GM23338 (cell line): ENCODE measurements around the gene CENPV.

ENCODE experiments used
- CREB1 ChIP-seq: fragments of 250-450 bp; sonication (Bioruptor Pico); IDR thresholded peaks from 2 replicates; pipeline ENCODE4 v1.5.0; 2020; ENCODE audit warnings: low read depth, mild to moderate bottlenecking, moderate library complexity
- EZH2 ChIP-seq: fragments of 200-600 bp; sonication (generic); IDR thresholded peaks from one replicate; pipeline ENCODE4 v1.8.0; 2017; ENCODE audit warnings: antibody characterized with exemption, mild to moderate bottlenecking, low read depth; ENCODE audit not compliant: unreplicated experiment
- EZH2phosphoT487 ChIP-seq: fragments of 200-600 bp; sonication (generic); IDR thresholded peaks from one replicate; pipeline ENCODE4 v1.8.1; 2018; ENCODE audit warnings: antibody characterized with exemption; ENCODE audit not compliant: unreplicated experiment
- JUNB ChIP-seq: IDR thresholded peaks from one replicate; pipeline ENCODE4 v1.6.1; 2016; ENCODE audit warnings: antibody characterized with exemption; ENCODE audit not compliant: unreplicated experiment
- POLR2AphosphoS5 ChIP-seq: IDR thresholded peaks from 2 replicates; pipeline ENCODE4 v1.6.1; 2016; ENCODE audit warnings: antibody characterized with exemption, low read depth
- STAT1 ChIP-seq: IDR thresholded peaks from one replicate; pipeline ENCODE4 v1.6.1; 2016; ENCODE audit warnings: antibody characterized with exemption; ENCODE audit not compliant: unreplicated experiment
- ZNF114 ChIP-seq: fragments of 250-450 bp; sonication (Bioruptor Pico); IDR thresholded peaks from 2 replicates; pipeline ENCODE4 v1.5.0; 2020; ENCODE audit warnings: mild to moderate bottlenecking, moderate library complexity
- ZNF331 ChIP-seq: fragments of 250-450 bp; sonication (Bioruptor Pico); IDR thresholded peaks from 2 replicates; pipeline ENCODE4 v1.5.0; 2020; ENCODE audit warnings: low read depth, mild to moderate bottlenecking, moderate library complexity
- TF ChIP-seq, protein P1 (sequence below), 2 experiments: fragments of 200-600 bp in 1 of 2; sonication (generic) in 1 of 2; conservative IDR thresholded peaks; 2 replicates each; pipeline versions ENCODE4 v1.5.1 to v1.6.1; 2016 to 2017; ENCODE audit warnings: antibody characterized with exemption in 2 of 2, low read depth in 2 of 2, mild to moderate bottlenecking in 2 of 2, moderate library complexity in 1 of 2
- TF ChIP-seq, protein P2 (sequence below): IDR thresholded peaks from one replicate; pipeline ENCODE4 v1.6.1; 2018; ENCODE audit warnings: antibody characterized with exemption; ENCODE audit not compliant: unreplicated experiment
- TF ChIP-seq, protein P3 (sequence below): IDR thresholded peaks from 2 replicates; pipeline ENCODE4 v1.6.1; 2016; ENCODE audit warnings: antibody characterized with exemption
- TF ChIP-seq, protein P4 (sequence below): fragments of 250-450 bp; sonication (Bioruptor Pico); IDR thresholded peaks from 2 replicates; pipeline ENCODE4 v1.5.0; 2020; ENCODE audit warnings: mild to moderate bottlenecking, moderate library complexity

DNA sequence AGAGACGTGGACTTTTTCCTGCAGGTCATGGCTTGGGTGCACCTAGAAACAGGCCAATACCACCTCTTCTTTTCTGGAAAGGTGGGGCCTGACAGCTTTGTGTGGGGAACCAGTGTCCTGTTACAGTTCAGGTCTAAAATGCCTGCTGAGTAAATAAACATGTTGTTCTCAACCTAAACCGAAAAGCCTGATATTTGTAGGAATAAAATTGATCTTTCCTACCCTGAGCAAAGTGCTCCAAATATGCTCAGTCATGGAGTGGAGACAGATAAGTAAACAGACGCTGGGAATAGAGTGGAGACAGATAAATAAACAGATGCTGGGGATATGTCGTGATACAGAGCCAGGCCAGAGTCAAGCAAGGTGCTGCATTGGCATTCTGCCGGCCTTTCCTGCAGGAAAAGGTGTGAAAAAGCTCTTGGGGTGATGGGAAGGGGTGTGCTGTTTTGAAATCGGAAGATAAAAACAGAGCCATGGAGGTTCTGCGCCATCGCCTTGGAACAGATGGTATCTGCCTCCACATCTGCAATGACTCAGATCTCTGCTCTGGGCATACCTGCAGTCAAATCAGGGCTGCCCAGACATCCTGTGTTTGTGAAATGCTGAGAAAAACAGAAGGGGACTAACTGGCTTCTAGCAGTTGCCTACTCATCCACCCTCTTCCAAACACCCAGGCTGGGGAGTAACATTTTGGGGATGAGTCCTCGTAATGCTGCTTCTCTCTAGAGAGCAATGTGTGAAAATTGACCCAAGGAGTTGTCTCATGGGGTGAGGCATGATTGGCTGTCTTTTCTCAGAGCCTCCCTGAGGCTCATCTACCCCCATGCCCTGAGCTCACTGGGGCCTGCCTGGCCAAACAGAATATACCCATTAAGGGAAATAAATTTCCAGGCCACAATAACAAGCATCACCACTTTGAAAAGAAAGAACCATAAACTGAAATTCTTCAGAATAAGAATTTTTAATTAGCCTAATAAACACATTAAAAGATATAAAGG, 45.3 kb upstream of the CENPV start:
- TF ChIP-seq, protein P1, sequence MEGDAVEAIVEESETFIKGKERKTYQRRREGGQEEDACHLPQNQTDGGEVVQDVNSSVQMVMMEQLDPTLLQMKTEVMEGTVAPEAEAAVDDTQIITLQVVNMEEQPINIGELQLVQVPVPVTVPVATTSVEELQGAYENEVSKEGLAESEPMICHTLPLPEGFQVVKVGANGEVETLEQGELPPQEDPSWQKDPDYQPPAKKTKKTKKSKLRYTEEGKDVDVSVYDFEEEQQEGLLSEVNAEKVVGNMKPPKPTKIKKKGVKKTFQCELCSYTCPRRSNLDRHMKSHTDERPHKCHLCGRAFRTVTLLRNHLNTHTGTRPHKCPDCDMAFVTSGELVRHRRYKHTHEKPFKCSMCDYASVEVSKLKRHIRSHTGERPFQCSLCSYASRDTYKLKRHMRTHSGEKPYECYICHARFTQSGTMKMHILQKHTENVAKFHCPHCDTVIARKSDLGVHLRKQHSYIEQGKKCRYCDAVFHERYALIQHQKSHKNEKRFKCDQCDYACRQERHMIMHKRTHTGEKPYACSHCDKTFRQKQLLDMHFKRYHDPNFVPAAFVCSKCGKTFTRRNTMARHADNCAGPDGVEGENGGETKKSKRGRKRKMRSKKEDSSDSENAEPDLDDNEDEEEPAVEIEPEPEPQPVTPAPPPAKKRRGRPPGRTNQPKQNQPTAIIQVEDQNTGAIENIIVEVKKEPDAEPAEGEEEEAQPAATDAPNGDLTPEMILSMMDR (conservative IDR thresholded peaks at IDR 0.05; ENCODE audit: low read depth in 2 of 2), result no peak
- TF ChIP-seq, protein P2, sequence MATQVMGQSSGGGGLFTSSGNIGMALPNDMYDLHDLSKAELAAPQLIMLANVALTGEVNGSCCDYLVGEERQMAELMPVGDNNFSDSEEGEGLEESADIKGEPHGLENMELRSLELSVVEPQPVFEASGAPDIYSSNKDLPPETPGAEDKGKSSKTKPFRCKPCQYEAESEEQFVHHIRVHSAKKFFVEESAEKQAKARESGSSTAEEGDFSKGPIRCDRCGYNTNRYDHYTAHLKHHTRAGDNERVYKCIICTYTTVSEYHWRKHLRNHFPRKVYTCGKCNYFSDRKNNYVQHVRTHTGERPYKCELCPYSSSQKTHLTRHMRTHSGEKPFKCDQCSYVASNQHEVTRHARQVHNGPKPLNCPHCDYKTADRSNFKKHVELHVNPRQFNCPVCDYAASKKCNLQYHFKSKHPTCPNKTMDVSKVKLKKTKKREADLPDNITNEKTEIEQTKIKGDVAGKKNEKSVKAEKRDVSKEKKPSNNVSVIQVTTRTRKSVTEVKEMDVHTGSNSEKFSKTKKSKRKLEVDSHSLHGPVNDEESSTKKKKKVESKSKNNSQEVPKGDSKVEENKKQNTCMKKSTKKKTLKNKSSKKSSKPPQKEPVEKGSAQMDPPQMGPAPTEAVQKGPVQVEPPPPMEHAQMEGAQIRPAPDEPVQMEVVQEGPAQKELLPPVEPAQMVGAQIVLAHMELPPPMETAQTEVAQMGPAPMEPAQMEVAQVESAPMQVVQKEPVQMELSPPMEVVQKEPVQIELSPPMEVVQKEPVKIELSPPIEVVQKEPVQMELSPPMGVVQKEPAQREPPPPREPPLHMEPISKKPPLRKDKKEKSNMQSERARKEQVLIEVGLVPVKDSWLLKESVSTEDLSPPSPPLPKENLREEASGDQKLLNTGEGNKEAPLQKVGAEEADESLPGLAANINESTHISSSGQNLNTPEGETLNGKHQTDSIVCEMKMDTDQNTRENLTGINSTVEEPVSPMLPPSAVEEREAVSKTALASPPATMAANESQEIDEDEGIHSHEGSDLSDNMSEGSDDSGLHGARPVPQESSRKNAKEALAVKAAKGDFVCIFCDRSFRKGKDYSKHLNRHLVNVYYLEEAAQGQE, result no peak
- TF ChIP-seq POLR2AphosphoS5 (no peak), CREB1 (CRISPR knock-in tag) (no peak), JUNB (no peak), ZNF114 (CRISPR knock-in tag) (no peak), ZNF331 (no peak), EZH2 (no peak), EZH2phosphoT487 (no peak), STAT1 (no peak)
- TF ChIP-seq, protein P3, sequence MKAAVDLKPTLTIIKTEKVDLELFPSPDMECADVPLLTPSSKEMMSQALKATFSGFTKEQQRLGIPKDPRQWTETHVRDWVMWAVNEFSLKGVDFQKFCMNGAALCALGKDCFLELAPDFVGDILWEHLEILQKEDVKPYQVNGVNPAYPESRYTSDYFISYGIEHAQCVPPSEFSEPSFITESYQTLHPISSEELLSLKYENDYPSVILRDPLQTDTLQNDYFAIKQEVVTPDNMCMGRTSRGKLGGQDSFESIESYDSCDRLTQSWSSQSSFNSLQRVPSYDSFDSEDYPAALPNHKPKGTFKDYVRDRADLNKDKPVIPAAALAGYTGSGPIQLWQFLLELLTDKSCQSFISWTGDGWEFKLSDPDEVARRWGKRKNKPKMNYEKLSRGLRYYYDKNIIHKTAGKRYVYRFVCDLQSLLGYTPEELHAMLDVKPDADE, result no peak
- TF ChIP-seq, protein P4, sequence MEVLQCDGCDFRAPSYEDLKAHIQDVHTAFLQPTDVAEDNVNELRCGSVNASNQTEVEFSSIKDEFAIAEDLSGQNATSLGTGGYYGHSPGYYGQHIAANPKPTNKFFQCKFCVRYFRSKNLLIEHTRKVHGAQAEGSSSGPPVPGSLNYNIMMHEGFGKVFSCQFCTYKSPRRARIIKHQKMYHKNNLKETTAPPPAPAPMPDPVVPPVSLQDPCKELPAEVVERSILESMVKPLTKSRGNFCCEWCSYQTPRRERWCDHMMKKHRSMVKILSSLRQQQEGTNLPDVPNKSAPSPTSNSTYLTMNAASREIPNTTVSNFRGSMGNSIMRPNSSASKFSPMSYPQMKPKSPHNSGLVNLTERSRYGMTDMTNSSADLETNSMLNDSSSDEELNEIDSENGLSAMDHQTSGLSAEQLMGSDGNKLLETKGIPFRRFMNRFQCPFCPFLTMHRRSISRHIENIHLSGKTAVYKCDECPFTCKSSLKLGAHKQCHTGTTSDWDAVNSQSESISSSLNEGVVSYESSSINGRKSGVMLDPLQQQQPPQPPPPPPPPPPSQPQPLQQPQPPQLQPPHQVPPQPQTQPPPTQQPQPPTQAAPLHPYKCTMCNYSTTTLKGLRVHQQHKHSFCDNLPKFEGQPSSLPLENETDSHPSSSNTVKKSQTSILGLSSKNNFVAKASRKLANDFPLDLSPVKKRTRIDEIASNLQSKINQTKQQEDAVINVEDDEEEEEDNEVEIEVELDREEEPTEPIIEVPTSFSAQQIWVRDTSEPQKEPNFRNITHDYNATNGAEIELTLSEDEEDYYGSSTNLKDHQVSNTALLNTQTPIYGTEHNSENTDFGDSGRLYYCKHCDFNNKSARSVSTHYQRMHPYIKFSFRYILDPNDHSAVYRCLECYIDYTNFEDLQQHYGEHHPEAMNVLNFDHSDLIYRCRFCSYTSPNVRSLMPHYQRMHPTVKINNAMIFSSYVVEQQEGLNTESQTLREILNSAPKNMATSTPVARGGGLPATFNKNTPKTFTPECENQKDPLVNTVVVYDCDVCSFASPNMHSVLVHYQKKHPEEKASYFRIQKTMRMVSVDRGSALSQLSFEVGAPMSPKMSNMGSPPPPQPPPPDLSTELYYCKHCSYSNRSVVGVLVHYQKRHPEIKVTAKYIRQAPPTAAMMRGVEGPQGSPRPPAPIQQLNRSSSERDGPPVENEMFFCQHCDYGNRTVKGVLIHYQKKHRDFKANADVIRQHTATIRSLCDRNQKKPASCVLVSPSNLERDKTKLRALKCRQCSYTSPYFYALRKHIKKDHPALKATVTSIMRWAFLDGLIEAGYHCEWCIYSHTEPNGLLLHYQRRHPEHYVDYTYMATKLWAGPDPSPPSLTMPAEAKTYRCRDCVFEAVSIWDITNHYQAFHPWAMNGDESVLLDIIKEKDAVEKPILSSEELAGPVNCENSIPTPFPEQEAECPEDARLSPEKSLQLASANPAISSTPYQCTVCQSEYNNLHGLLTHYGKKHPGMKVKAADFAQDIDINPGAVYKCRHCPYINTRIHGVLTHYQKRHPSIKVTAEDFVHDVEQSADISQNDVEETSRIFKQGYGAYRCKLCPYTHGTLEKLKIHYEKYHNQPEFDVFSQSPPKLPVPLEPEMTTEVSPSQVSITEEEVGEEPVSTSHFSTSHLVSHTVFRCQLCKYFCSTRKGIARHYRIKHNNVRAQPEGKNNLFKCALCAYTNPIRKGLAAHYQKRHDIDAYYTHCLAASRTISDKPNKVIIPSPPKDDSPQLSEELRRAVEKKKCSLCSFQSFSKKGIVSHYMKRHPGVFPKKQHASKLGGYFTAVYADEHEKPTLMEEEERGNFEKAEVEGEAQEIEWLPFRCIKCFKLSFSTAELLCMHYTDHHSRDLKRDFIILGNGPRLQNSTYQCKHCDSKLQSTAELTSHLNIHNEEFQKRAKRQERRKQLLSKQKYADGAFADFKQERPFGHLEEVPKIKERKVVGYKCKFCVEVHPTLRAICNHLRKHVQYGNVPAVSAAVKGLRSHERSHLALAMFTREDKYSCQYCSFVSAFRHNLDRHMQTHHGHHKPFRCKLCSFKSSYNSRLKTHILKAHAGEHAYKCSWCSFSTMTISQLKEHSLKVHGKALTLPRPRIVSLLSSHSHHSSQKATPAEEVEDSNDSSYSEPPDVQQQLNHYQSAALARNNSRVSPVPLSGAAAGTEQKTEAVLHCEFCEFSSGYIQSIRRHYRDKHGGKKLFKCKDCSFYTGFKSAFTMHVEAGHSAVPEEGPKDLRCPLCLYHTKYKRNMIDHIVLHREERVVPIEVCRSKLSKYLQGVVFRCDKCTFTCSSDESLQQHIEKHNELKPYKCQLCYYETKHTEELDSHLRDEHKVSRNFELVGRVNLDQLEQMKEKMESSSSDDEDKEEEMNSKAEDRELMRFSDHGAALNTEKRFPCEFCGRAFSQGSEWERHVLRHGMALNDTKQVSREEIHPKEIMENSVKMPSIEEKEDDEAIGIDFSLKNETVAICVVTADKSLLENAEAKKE (CRISPR knock-in tag), result no peak
